Stomach smooth muscle (tissue), 2 donors: ENCODE data around the gene MRS2.
"Not testable (repeated sequence)": the region's sequence is repeated elsewhere in the genome, so short reads cannot be mapped to it uniquely, and the experiment has no call there.

Experiments used
- H3K27ac ChIP-seq: one replicate; pipeline ENCODE4 v1.7.0; 2013; ENCODE audit warnings: mild to moderate bottlenecking, low read length, inconsistent platforms
- H3K27me3 ChIP-seq, 2 donors: one replicate each; pipeline ENCODE4 v1.7.0; 2013; ENCODE audit warnings: low read length in 2 of 2; ENCODE audit not compliant: insufficient read depth in 2 of 2, control insufficient read depth in 1 of 2
- H3K36me3 ChIP-seq, 2 donors: one replicate each; pipeline ENCODE4 v1.7.0; 2013; ENCODE audit warnings: low read length in 2 of 2; ENCODE audit not compliant: control insufficient read depth in 2 of 2, insufficient read depth in 2 of 2
- H3K4me1 ChIP-seq: one replicate; pipeline ENCODE4 v1.7.0; 2013; ENCODE audit warnings: low read length; ENCODE audit not compliant: control insufficient read depth, insufficient read depth
- H3K4me3 ChIP-seq, 2 donors: one replicate each; pipeline ENCODE4 v1.7.0; 2013; ENCODE audit warnings: low read length in 2 of 2
- H3K9ac ChIP-seq, 2 donors: one replicate each; pipeline ENCODE4 v1.7.0; 2013; ENCODE audit warnings: low read length in 2 of 2, mild to moderate bottlenecking in 1 of 2
- H3K9me3 ChIP-seq, 2 donors: one replicate each; pipeline ENCODE4 v1.7.0; 2013; ENCODE audit warnings: low read length in 2 of 2; ENCODE audit not compliant: control insufficient read depth in 2 of 2
- donor health status: healthy.
- donor health status: Pancreatic carcinoma.

MRS2 gene, protein sequence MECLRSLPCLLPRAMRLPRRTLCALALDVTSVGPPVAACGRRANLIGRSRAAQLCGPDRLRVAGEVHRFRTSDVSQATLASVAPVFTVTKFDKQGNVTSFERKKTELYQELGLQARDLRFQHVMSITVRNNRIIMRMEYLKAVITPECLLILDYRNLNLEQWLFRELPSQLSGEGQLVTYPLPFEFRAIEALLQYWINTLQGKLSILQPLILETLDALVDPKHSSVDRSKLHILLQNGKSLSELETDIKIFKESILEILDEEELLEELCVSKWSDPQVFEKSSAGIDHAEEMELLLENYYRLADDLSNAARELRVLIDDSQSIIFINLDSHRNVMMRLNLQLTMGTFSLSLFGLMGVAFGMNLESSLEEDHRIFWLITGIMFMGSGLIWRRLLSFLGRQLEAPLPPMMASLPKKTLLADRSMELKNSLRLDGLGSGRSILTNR

DNA sequence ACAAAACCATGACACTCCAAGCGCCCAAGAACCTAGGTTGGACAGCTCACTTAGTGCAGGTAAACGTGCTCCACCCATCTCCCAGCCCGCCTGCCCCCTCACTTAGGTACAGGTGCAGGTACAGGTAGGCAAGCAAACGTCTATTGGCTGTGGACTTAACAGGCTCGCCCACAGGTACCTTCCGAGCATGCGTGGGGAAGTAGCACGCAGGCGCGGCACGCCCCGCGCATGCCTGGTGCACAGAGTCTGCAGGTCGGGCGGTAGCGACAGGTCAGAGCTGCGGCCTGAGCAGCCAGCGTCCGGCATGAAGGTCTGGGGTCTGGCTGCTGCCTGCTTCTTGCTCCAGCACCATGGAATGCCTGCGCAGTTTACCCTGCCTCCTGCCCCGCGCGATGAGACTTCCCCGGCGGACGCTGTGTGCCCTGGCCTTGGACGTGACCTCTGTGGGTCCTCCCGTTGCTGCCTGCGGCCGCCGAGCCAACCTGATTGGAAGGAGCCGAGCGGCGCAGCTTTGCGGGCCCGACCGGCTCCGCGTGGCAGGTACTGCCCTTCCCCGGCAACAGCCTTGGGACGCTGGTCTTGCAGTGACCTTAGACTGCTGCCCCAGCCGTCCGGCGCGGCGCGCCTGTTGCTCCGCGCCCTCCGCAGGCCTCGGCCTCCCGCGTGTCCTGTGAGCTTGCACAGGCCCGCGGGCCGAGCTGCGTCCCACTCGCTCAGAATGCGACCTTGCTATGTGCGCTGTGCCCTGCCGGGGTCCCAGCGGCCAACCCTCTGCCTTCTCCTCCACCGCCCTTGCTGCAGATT, at the start of gene MRS2:
TSS of gene MRS2 (plus strand) at position 240 of the 804 bp plus-strand sequence. CDS start at position 351, 111 bp downstream.
- Histone ChIP-seq H3K9ac (peak within 1 kb of the TSS; percentile 60 to 89), H3K9me3 (no peaks in the 10 kb centered on the region), H3K4me1 (peaks cover 7% of the 10 kb centered on the region), H3K36me3 (peaks cover 4 to 6% of the 10 kb centered on the region in 2 donors), H3K4me3 (peak within 1 kb of the TSS; percentile 66 to 97), H3K27me3 (no peaks in the 10 kb centered on the region), H3K27ac (peak within 1 kb of the TSS; percentile 70)

DNA sequence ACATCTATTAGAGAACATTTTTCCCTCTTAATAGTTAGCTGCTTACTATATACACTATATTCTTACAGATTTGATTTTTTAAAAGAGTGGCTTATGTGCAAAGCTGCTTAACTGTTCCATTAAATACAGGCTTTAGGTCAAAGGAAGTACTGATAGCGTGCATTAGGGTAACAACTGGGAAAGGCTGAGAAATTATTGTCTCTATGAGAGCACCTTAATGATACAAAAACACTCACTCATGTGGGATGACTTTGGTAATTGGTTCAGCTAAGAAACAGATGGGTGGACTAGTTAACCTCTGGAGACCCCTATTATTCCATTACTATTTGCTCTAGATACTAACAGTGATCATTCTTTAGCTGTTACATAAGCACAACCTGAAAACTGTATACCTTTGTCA, 48.9 kb upstream of the MRS2 start:
- no peak overlapping the region for H3K4me3 ChIP-seq

DNA sequence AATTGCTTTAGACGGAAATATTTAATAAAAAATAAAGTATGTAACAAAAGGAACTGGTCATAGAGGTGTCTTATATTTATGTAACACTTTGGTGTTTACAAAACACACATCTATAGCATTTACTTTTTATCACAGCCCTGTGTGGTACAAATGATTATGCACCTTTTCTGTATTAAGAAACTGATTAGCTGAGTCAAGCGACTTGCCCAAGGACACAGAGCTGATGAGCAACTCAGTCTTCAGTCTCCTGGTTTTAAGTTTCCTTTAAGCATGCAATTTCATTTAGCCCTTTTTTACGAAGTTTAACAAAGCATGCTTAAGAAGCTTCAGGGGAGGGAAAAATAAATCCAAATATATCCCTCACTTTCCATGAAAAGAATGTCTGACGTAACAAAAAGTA, 47.3 kb upstream of the MRS2 start:
- H3K27ac ChIP-seq = no peak overlapping the region
- H3K4me3 ChIP-seq = no peak overlapping the region
- no peaks in the 10 kb centered on the region for H3K27me3 ChIP-seq
- peaks cover 13% of the 10 kb centered on the region for H3K4me1 ChIP-seq
- H3K36me3 ChIP-seq = no peaks in the 10 kb centered on the region
- no peak overlapping the region for H3K9ac ChIP-seq
- H3K9me3 ChIP-seq = no peaks in the 10 kb centered on the region

More for the DNA sequence above, 48.9 kb upstream of the MRS2 start:
- Histone ChIP-seq H3K36me3 (no peaks in the 10 kb centered on the region), H3K27ac (no peak overlapping the region), H3K9ac (no peak overlapping the region), H3K9me3 (no peaks in the 10 kb centered on the region), H3K27me3 (no peaks in the 10 kb centered on the region), H3K4me1 (peaks cover 8% of the 10 kb centered on the region)

DNA sequence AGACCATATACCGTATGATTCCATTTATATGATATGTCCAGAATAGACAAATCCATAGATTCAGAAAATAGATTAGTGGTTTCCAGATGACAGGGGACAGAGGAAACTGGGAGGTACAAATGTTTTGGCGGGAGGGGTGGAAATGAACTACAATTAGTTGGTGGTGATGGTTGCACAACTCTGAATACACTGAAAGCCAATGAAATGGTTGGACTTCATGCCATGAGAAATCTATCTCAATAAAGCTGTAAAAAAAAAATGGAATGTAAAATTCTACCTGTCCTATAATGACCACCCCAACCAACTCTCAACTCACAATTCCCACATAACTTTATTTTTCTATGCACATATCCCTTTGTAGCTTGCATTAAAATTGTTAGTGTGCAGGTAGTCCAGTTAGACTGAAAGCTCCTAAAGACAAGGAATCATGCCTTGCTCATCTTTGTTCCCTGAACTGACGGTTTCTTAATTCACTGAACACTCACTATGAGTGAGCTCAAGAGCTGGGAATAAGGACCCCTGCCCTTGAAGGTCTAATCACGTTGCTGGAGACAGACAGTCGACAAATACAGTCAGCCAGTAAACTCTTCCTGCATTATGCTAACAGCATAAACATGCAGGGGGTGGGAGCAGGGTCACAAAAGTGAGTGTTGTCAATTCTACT, 46.3 kb upstream of the MRS2 start:
- H3K4me1 ChIP-seq = peaks cover 14% of the 10 kb centered on the region
- no peak overlapping the region for H3K4me3 ChIP-seq
- no peak overlapping the region for H3K9ac ChIP-seq
- H3K36me3 ChIP-seq = no peaks in the 10 kb centered on the region
- no peaks in the 10 kb centered on the region for H3K9me3 ChIP-seq
- H3K27ac ChIP-seq = no peak overlapping the region
- H3K27me3 ChIP-seq = no peaks in the 10 kb centered on the region

DNA sequence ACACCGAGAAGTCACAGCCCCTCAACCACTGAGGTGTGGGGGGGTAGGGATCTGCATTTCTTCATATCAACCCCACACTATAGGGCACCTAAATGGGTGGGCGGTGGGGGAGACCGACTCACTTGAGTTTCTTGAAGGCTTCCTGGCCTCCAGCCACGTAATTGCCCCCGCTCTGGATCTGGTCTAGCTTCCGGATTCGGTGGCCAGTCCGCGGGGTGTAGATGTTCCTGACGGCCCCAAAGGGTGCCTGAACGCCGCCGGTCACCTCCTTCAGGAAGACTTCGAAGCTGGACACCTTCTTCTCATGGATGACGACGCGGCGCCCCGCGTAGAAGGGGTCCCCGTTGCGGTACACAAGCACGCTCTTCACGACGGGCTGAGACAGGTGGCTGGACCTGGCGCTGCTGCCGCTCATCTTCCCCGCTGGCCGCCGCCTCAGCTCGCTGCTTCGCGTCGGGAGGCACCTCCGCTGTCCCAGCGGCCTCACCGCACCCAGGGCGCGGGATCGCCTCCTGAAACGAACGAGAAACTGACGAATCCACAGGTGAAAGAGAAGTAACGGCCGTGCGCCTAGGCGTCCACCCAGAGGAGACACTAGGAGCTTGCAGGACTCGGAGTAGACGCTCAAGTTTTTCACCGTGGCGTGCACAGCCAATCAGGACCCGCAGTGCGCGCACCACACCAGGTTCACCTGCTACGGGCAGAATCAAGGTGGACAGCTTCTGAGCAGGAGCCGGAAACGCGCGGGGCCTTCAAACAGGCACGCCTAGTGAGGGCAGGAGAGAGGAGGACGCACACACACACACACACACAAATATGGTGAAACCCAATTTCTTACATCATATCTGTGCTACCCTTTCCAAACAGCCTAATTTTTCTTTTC, 45.2 kb upstream of the MRS2 start, which contains the start of gene DCDC2:
TSS of gene DCDC2 (minus strand) at position 724 of the 883 bp plus-strand sequence. CDS start at position 415, 309 bp downstream.
- Histone ChIP-seq H3K9me3 (no peaks in the 10 kb centered on the region), H3K4me3 (peak within 1 kb of the TSS; percentile 58 to 69), H3K4me1 (peaks cover 14% of the 10 kb centered on the region), H3K27ac (no peak within 1 kb of the TSS), H3K27me3 (no peaks in the 10 kb centered on the region), H3K36me3 (no peaks in the 10 kb centered on the region), H3K9ac (no peak within 1 kb of the TSS)

DNA sequence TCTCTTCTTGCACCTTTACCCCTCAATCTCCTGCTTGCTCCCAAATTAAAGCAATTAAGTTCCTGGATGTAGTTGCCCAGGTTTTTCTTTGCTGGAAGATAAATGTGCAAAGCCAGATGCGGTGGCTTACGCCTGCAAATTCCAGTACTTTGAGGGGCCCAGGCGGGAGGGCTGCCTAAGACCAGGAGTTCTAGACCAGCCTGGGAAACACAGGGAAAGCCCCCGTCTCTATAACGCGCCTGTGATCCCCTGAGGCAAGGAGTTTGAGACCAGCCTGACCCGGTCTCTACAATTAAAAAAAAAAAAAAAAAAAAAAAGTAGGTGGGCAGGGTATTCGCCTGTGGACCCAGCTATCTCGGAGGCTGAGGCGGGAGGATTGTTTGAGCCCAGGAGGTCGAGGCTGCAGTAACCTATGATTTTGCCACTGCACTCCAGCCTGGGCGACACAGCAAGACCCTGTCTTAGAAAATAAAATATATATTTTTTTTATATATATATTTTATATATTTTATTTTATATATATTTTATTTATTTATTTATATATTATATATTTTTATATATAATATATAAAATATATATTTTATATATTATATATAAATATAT, 44.4 kb upstream of the MRS2 start:
- Histone ChIP-seq H3K4me1 (peaks cover 14% of the 10 kb centered on the region), H3K4me3 (peak overlapping the region; percentile 58 to 69), H3K27ac (no peak overlapping the region), H3K9ac (no peak overlapping the region), H3K9me3 (no peaks in the 10 kb centered on the region), H3K36me3 (no peaks in the 10 kb centered on the region), H3K27me3 (no peaks in the 10 kb centered on the region)

DNA sequence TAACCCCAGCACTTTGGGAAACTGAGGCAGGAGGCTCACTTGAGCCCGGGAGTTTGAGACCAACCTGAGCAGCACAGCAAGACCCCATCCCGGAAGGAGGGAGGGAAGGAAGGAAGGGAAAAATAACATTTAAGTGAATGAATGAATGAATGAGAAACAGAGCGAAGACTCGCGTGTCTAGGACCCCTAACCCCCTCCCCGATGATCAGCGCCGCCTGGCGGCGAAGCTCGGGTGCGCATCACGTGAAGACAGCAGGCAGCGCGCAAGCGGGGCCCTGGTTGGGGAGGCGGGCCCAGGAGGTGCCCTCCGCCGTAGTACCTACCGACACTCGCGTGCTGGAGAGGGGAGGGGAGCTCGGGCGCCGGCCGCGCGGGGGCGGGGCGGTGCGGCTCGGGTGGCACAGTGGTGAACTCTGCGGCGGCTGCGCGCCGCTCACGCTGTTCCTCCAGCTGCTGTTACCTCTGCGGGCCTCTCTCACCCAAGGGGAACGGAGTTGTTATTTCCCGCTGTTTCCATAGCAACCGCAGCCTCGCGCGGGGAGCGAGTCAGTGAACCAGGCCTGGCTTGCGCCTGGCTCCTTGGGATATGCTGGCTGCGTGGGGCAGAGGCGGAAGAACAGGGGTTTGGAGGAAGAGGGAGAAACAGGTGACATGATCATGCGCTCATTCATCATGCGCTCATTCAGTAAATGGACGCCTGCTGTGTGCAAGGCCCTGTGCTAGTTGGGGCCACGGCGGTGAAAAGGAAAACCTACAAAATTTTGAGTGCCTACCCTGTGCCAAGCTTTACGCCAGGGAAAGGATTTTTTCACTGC, 42.9 kb upstream of the MRS2 start:
- H3K4me3 ChIP-seq = peak overlapping the region; percentile 77
- H3K36me3 ChIP-seq = no peaks in the 10 kb centered on the region
- peaks cover 14% of the 10 kb centered on the region for H3K4me1 ChIP-seq
- H3K9ac ChIP-seq = peak overlapping the region; percentile 60 to 72
- H3K9me3 ChIP-seq = no peaks in the 10 kb centered on the region
- no peak overlapping the region for H3K27ac ChIP-seq
- peaks cover 0 to 5% of the 10 kb centered on the region in 2 donors for H3K27me3 ChIP-seq

DNA sequence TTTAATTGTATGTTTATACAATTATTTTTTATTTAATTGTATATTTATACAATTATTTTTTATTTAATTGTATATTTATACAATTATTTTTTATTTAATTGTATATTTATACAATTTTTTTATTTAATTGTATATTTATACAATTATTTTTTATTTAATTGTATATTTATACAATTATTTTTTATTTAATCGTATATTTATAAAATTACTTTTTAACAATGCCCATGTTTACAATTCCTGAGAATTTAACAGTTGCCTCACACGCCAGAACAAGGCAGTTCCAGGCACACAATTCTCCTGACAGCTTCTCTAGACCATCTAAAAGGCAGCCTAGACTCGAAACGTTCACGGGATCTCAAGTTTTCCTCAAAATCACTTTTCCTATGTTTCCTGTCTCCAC, 40.4 kb upstream of the MRS2 start:
- not testable (repeated sequence) for H3K9ac ChIP-seq, H3K36me3 ChIP-seq, H3K9me3 ChIP-seq, H3K27me3 ChIP-seq, H3K4me3 ChIP-seq, H3K27ac ChIP-seq
- H3K4me1 ChIP-seq = peaks cover 14% of the 10 kb centered on the region

DNA sequence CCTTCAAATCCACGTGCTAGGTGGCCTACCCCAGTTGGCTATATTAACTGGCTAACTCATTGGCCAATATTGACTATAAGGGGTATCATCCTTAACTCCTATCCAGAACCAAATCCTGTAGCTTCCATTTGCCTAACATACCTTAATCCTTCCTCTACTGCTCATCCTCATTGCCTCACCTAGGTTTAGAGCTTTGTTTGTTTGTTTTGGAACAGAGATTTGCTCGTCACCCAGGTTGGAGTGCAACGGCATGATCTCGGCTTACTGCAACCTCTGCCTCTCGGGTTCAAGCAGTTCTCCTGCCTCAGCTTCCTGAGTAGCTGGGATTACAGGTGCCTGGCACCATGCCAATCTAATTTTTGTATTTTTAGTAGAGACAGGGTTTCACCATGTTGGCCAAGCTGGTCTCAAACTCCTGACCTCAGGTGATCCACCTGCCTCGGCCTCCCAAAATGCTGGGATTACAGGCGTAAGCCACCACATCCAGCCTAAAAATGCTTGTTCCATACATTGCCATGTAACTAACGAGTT, 37.6 kb upstream of the MRS2 start:
- H3K27ac ChIP-seq, H3K4me1 ChIP-seq, H3K4me3 ChIP-seq, H3K9me3 ChIP-seq, H3K36me3 ChIP-seq, H3K9ac ChIP-seq: not testable (repeated sequence)
- H3K27me3 ChIP-seq = peaks cover 0 to 10% of the 10 kb centered on the region in 2 donors
